Epithelial cell of esophagus (primary cell): ENCODE measurements around the gene KRTAP2-2.
"Not testable (repeated sequence)": the region's sequence is repeated elsewhere in the genome, so short reads cannot be mapped to it uniquely, and the experiment has no call there.

Source experiments
- DNase-seq: peaks from one replicate; pipeline ENCODE4 v3.0.0; 2010; ENCODE audit warnings: low read depth
- H3K4me3 ChIP-seq: 2 replicates; pipeline ENCODE4 v1.5.1; 2011; ENCODE audit warnings: mild to moderate bottlenecking, low read length, control low read depth
- CTCF ChIP-seq: IDR thresholded peaks from 2 replicates; pipeline ENCODE4 v1.5.1; 2011; ENCODE audit warnings: low read depth, mild to moderate bottlenecking, low read length, control low read depth, inconsistent platforms; ENCODE audit not compliant: insufficient read depth; ENCODE audit errors: missing control alignments

The KRTAP2-2 gene

GRCh38 chr17:41042953-41043352 lies 12.1 kb downstream of the KRTAP2-2 start:
- DNase-seq: no peak
- no peak for TF ChIP-seq CTCF
- no peak overlapping the region for H3K4me3 ChIP-seq

GRCh38 chr17:41040783-41041571 lies 14.1 kb downstream of the KRTAP2-2 start, which contains the start of gene KRTAP1-1:
Gene KRTAP1-1 (minus strand): TSS chr17:41041450. CDS start chr17:41041397, 53 bp downstream.
- H3K4me3 ChIP-seq, DNase-seq: not testable (repeated sequence)

- no peak overlapping the region for H3K4me3 ChIP-seq
- no peak for TF ChIP-seq CTCF
- DNase-seq: no peak
These were observed 17.1 kb downstream of the KRTAP2-2 start for GRCh38 chr17:41037853-41038350.

- not testable (repeated sequence) for DNase-seq
These were observed 20.6 kb downstream of the KRTAP2-2 start, which contains the start of gene KRTAP1-3 for GRCh38 chr17:41034346-41034935. Gene KRTAP1-3 (minus strand): TSS chr17:41034874. CDS start chr17:41034821, 53 bp downstream.

GRCh38 chr17:41029633-41030245 lies 25.3 kb downstream of the KRTAP2-2 start, which contains the start of gene KRTAP1-4:
Gene KRTAP1-4 (minus strand): TSS chr17:41030195. CDS start chr17:41030078, 117 bp downstream.
- TF ChIP-seq CTCF: no peak
- no peak for DNase-seq

More at GRCh38 chr17:41034346-41034935, 20.6 kb downstream of the KRTAP2-2 start, which contains the start of gene KRTAP1-3:
- not testable (repeated sequence) for H3K4me3 ChIP-seq

GRCh38 chr17:41026715-41027471 lies 28.1 kb downstream of the KRTAP2-2 start, which contains the start of gene KRTAP1-5:
Gene KRTAP1-5 (minus strand): TSS chr17:41027208. CDS start chr17:41027155, 53 bp downstream.
- peak; percentile 34 for DNase-seq
- no peak for TF ChIP-seq CTCF
- H3K4me3 ChIP-seq: no peak within 1 kb of the TSS

More at GRCh38 chr17:41029633-41030245, 25.3 kb downstream of the KRTAP2-2 start, which contains the start of gene KRTAP1-4:
- H3K4me3 ChIP-seq: no peak within 1 kb of the TSS

- no peak overlapping the region for H3K4me3 ChIP-seq
- DNase-seq: no peak
- no peak for TF ChIP-seq CTCF
These were observed 30.3 kb downstream of the KRTAP2-2 start for GRCh38 chr17:41024697-41025096.
